Measurements from ENCODE around the gene YARS1.

- TF ChIP-seq RAD21 (IDR thresholded peaks at IDR 0.05; ENCODE audit: low read depth) (no peak), POLR2A (IDR thresholded peaks at IDR 0.05; ENCODE audit: borderline replicate concordance, extremely low read depth, insufficient read depth, insufficient read length) (no peak), CTCF (IDR thresholded peaks at IDR 0.05 in 2 of 3, conservative IDR thresholded peaks at IDR 0.05 in 1 of 3; ENCODE audit: borderline replicate concordance in 1 of 3, insufficient read depth in 1 of 3, low read depth in 2 of 3, low read length in 2 of 3) (no peak)
Observed at GRCh38 chr1:32783851-32784250, 33.3 kb downstream of the YARS1 start.
